K562 treated with DMSO at 1 percent for 48 hours (cell line): Measurements from ENCODE around the gene MRPL4. TPM values are rescaled to one million over a fixed set of nuclear protein-coding genes. Genes with fewer than 3 reads are reported as not detected.

Experiments
- total RNA-seq: library from RNA; unstranded; fragments of 300-600 nt; gene quantifications from 2 replicates; pipeline ENCODE4 v1.2.3, GENCODE V29; 2022; ENCODE audit warnings: low replicate concordance; ENCODE audit errors: extremely low read depth

MRPL4 gene
- total RNA-seq, result not detected in 2 replicates

GRCh38 chr19:10251792-10252694 lies at the start of gene MRPL4:
TSS of gene MRPL4 (plus strand) at chr19:10252214. CDS start at chr19:10252254, 40 bp downstream.

GRCh38 chr19:10230861-10231611 lies 21.0 kb upstream of the MRPL4 start, which contains the start of gene S1PR2:
TSS of gene S1PR2 (minus strand) at chr19:10231331. CDS start at chr19:10224905, 6,426 bp downstream.

GRCh38 chr19:10270616-10271394 lies 18.8 kb downstream of the MRPL4 start, which contains the start of gene ICAM1:
TSS of gene ICAM1 (plus strand) at chr19:10271120. CDS start at chr19:10271160, 40 bp downstream.

GRCh38 chr19:10286803-10287737 lies 35.1 kb downstream of the MRPL4 start, which contains the start of gene ICAM4:
TSS of gene ICAM4 (plus strand) at chr19:10286955. CDS start at chr19:10287013, 58 bp downstream.

GRCh38 chr19:10289836-10290356 lies 37.9 kb downstream of the MRPL4 start, which contains the start of gene ICAM5:
TSS of gene ICAM5 (plus strand) at chr19:10289952. CDS start at chr19:10290044, 92 bp downstream.

GRCh38 chr19:10309423-10309822 lies 57.4 kb downstream of the MRPL4 start, which contains the start of gene ZGLP1:
TSS of gene ZGLP1 (minus strand) at chr19:10309815.

Other genes with a start within 250 kb of the MRPL4 start
- gene COL5A3, start 241.7 kb upstream of the MRPL4 start, total RNA-seq, result not detected in 2 replicates
- gene RDH8, start 238.7 kb upstream of the MRPL4 start, total RNA-seq, result not detected in 2 replicates
- gene SHFL, start 165.9 kb upstream of the MRPL4 start, total RNA-seq, result not detected in 2 replicates
- gene ANGPTL6, start 149.5 kb upstream of the MRPL4 start, total RNA-seq, result not detected in 2 replicates
- not detected in 2 replicates for gene PPAN, start 145.9 kb upstream of the MRPL4 start, total RNA-seq
- not detected in 2 replicates for gene P2RY11, start 140.5 kb upstream of the MRPL4 start, total RNA-seq
- gene EIF3G, start 132.3 kb upstream of the MRPL4 start, total RNA-seq, result not detected in 2 replicates
- 271 TPM in 1 of 2 replicates, not detected in the other for gene DNMT1, start 57.3 kb upstream of the MRPL4 start, total RNA-seq
- not detected in 2 replicates for gene S1PR2, start 20.9 kb upstream of the MRPL4 start, total RNA-seq
- 228 TPM in 1 of 2 replicates, not detected in the other for gene ICAM1, start 18.9 kb downstream of the MRPL4 start, total RNA-seq
- gene ICAM4, start 34.7 kb downstream of the MRPL4 start, total RNA-seq, result not detected in 2 replicates
- not detected in 2 replicates for gene ICAM5, start 37.7 kb downstream of the MRPL4 start, total RNA-seq
- gene ZGLP1, start 57.6 kb downstream of the MRPL4 start, total RNA-seq, result not detected in 2 replicates
- gene FDX2, start 63.8 kb downstream of the MRPL4 start, total RNA-seq, result not detected in 2 replicates
- gene RAVER1, start 81.3 kb downstream of the MRPL4 start, total RNA-seq, result not detected in 2 replicates
- gene ICAM3, start 87.4 kb downstream of the MRPL4 start, total RNA-seq, result not detected in 2 replicates
- 316 TPM in 1 of 2 replicates, not detected in the other for gene TYK2, start 128.4 kb downstream of the MRPL4 start, total RNA-seq
- gene CDC37, start 151.3 kb downstream of the MRPL4 start, total RNA-seq, result not detected in 2 replicates
- gene PDE4A, start 168.3 kb downstream of the MRPL4 start, total RNA-seq, result not detected in 2 replicates